Ectodermal cell (in vitro differentiated cells): Measurements from ENCODE around the gene PLEKHA7.
A peak's percentile ranks its signal among the peaks of the same experiment; 100 is the strongest.

Source experiments
- H3K27ac ChIP-seq: 2 replicates; pipeline ENCODE4 v1.7.0; 2013; ENCODE audit warnings: mild to moderate bottlenecking, low read depth, low read length; ENCODE audit not compliant: insufficient read depth, poor library complexity, severe bottlenecking
- H3K27me3 ChIP-seq: 2 replicates; pipeline ENCODE4 v1.7.0; 2013; ENCODE audit warnings: mild to moderate bottlenecking, low read length; ENCODE audit not compliant: insufficient read depth, control insufficient read depth, poor library complexity, severe bottlenecking
- H3K36me3 ChIP-seq: one replicate; pipeline ENCODE4 v1.7.0; 2013; ENCODE audit warnings: low read length; ENCODE audit not compliant: control insufficient read depth, insufficient read depth
- H3K4me1 ChIP-seq: one replicate; pipeline ENCODE4 v1.7.0; 2013; ENCODE audit warnings: low read length; ENCODE audit not compliant: control insufficient read depth, insufficient read depth
- H3K4me3 ChIP-seq: 2 replicates; pipeline ENCODE4 v1.7.0; 2013; ENCODE audit warnings: low read depth, low read length, control low read depth; ENCODE audit not compliant: insufficient read depth
- H3K9me3 ChIP-seq: 2 replicates; pipeline ENCODE4 v1.7.0; 2013; ENCODE audit warnings: mild to moderate bottlenecking, low read length, moderate library complexity; ENCODE audit not compliant: control insufficient read depth
- WGBS, 2 experiments: methylation state at CpG; one replicate each; pipeline ENCODE4 v1.1.7; 2013; ENCODE audit warnings: missing lambda C conversion rate in 2 of 2; 5-methylcytosine and 5-hydroxymethylcytosine counted together

The PLEKHA7 gene

GRCh38 chr11:16816358-16817270 is 197.6 kb downstream of the PLEKHA7 start:
- no peaks in the 10 kb centered on the region for H3K9me3 ChIP-seq
- 95 to 96% methylated on average over 31 to 32 of the region's 32 CpGs for WGBS, 2 experiments
- H3K36me3 ChIP-seq = no peaks in the 10 kb centered on the region
- no peaks in the 10 kb centered on the region for H3K27me3 ChIP-seq
- H3K27ac ChIP-seq = no peak overlapping the region
- H3K4me3 ChIP-seq = no peak overlapping the region
- H3K4me1 ChIP-seq = peaks cover 40% of the 10 kb centered on the region

GRCh38 chr11:16815047-16815767 is 199.0 kb downstream of the PLEKHA7 start:
- Histone ChIP-seq H3K27ac (no peak overlapping the region), H3K4me3 (no peak overlapping the region), H3K36me3 (no peaks in the 10 kb centered on the region), H3K4me1 (peaks cover 39% of the 10 kb centered on the region), H3K27me3 (no peaks in the 10 kb centered on the region), H3K9me3 (no peaks in the 10 kb centered on the region)
- WGBS, 2 experiments = 81 to 85% methylated on average over 23 of the region's 23 CpGs

GRCh38 chr11:16814410-16815046 is 199.7 kb downstream of the PLEKHA7 start:
- Histone ChIP-seq H3K36me3 (no peaks in the 10 kb centered on the region), H3K9me3 (no peaks in the 10 kb centered on the region), H3K27ac (no peak overlapping the region), H3K4me3 (no peak overlapping the region), H3K27me3 (no peaks in the 10 kb centered on the region), H3K4me1 (peaks cover 39% of the 10 kb centered on the region)
- 79 to 80% methylated on average over 7 of the region's 7 CpGs for WGBS, 2 experiments

- no peak overlapping the region for H3K27ac ChIP-seq
- no peaks in the 10 kb centered on the region for H3K27me3 ChIP-seq
- peaks cover 39% of the 10 kb centered on the region for H3K4me1 ChIP-seq
- no peaks in the 10 kb centered on the region for H3K36me3 ChIP-seq
- no peak overlapping the region for H3K4me3 ChIP-seq
- no peaks in the 10 kb centered on the region for H3K9me3 ChIP-seq
- WGBS, 2 experiments = 95 to 96% methylated on average over 5 of the region's 5 CpGs
Observed at GRCh38 chr11:16813126-16813525, 201.1 kb downstream of the PLEKHA7 start.

GRCh38 chr11:16812274-16812673 is 201.9 kb downstream of the PLEKHA7 start:
- Histone ChIP-seq H3K36me3 (no peaks in the 10 kb centered on the region), H3K9me3 (no peaks in the 10 kb centered on the region), H3K27me3 (no peaks in the 10 kb centered on the region), H3K4me3 (no peak overlapping the region), H3K4me1 (peaks cover 39% of the 10 kb centered on the region), H3K27ac (peak overlapping the region; percentile 64)
- 13 to 14% methylated on average over 5 of the region's 5 CpGs for WGBS, 2 experiments

GRCh38 chr11:16811136-16812020 is 202.8 kb downstream of the PLEKHA7 start:
- H3K36me3 ChIP-seq = no peaks in the 10 kb centered on the region
- 91 to 94% methylated on average over 3 of the region's 3 CpGs for WGBS, 2 experiments
- peaks cover 39% of the 10 kb centered on the region for H3K4me1 ChIP-seq
- no peak overlapping the region for H3K4me3 ChIP-seq
- H3K9me3 ChIP-seq = no peaks in the 10 kb centered on the region
- no peak overlapping the region for H3K27ac ChIP-seq
- H3K27me3 ChIP-seq = no peaks in the 10 kb centered on the region

- Histone ChIP-seq H3K4me1 (peaks cover 35% of the 10 kb centered on the region), H3K27me3 (no peaks in the 10 kb centered on the region), H3K36me3 (no peaks in the 10 kb centered on the region), H3K27ac (no peak overlapping the region), H3K9me3 (no peaks in the 10 kb centered on the region), H3K4me3 (no peak overlapping the region)
- 92 to 96% methylated on average over 11 of the region's 11 CpGs for WGBS, 2 experiments
Observed at GRCh38 chr11:16809886-16810668, 204.1 kb downstream of the PLEKHA7 start.

- Histone ChIP-seq H3K27ac (no peak overlapping the region), H3K4me1 (peaks cover 16% of the 10 kb centered on the region), H3K27me3 (no peaks in the 10 kb centered on the region), H3K4me3 (no peak overlapping the region), H3K9me3 (no peaks in the 10 kb centered on the region), H3K36me3 (no peaks in the 10 kb centered on the region)
- WGBS, 2 experiments = 92 to 97% methylated on average over 3 of the region's 3 CpGs
Observed at GRCh38 chr11:16807306-16807705, 206.9 kb downstream of the PLEKHA7 start.

- WGBS, 2 experiments = 91% methylated on average over 11 of the region's 11 CpGs
- Histone ChIP-seq H3K27ac (no peak overlapping the region), H3K4me1 (peaks cover 11% of the 10 kb centered on the region), H3K4me3 (no peak overlapping the region), H3K36me3 (no peaks in the 10 kb centered on the region), H3K9me3 (no peaks in the 10 kb centered on the region), H3K27me3 (no peaks in the 10 kb centered on the region)
Observed at GRCh38 chr11:16806791-16807190, 207.4 kb downstream of the PLEKHA7 start.
